Uterus (tissue), 4 donors: ENCODE results near the gene GKN2. TPM values are rescaled to one million over a fixed set of nuclear protein-coding genes. Genes with fewer than 3 reads are reported as not detected.

ENCODE experiments used
- DNase-seq, 2 donors: peaks; one replicate each; pipeline ENCODE4 v3.0.0-alpha.2; 2019 to 2020
- H3K27ac ChIP-seq, 2 donors: fragments of 200-600 bp; sonication (generic); 1 replicate in 1 of 2; 2 replicates in 1 of 2; pipeline ENCODE4 v1.5.1; 2016 to 2018
- H3K27me3 ChIP-seq, 2 donors: fragments of 200-600 bp; sonication (generic); one replicate each; pipeline ENCODE4 v1.5.1; 2018 to 2019; ENCODE audit warnings: control low read depth in 1 of 2
- H3K36me3 ChIP-seq, 2 donors: fragments of 200-600 bp; sonication (generic); one replicate each; pipeline ENCODE4 v1.5.1; 2019; ENCODE audit warnings: control low read depth in 1 of 2
- H3K4me1 ChIP-seq, 2 donors: fragments of 200-600 bp; sonication (generic); one replicate each; pipeline ENCODE4 v1.5.1; 2018 to 2019; ENCODE audit warnings: control low read depth in 1 of 2
- H3K4me3 ChIP-seq, 2 donors: fragments of 200-600 bp; sonication (generic); 1 replicate in 1 of 2; 2 replicates in 1 of 2; pipeline ENCODE4 v1.5.1; 2018 to 2019; ENCODE audit warnings: mild to moderate bottlenecking in 1 of 2
- H3K9me3 ChIP-seq, 2 donors: fragments of 200-600 bp; sonication (generic); one replicate each; pipeline ENCODE4 v1.5.1; 2019; ENCODE audit warnings: control low read depth in 1 of 2
- POLR2A ChIP-seq, 2 donors: fragments of 450-650 bp; IDR thresholded peaks; one replicate each; pipeline ENCODE4 v1.6.1; 2016; ENCODE audit warnings: antibody characterized with exemption in 2 of 2, mild to moderate bottlenecking in 1 of 2, moderate library complexity in 1 of 2
- intact Hi-C: fragments of 100-400 bp; cut with DNase I; formaldehyde crosslinking; loops from one replicate; pipeline ENCODE4 v1.15.1; 2023; ENCODE audit warnings: low total_unique reads
- total RNA-seq, 4 donors: library from RNA; depleted of rRNA in 3 of 4; stranded (reverse); fragments of >200 nt in 3 of 4; gene quantifications; one replicate each; pipeline versions ENCODE4 v1.1.0 to v1.2.4, GENCODE V29; 2014 to 2023
- TF ChIP-seq, protein P1 (sequence below), 4 experiments: fragments of 200-600 bp in 2 of 4; fragments of 450-650 bp in 2 of 4; sonication (generic) in 2 of 4; IDR thresholded peaks; one replicate each; pipeline ENCODE4 v1.5.1; 2016 to 2019; ENCODE audit warnings: antibody characterized with exemption in 4 of 4, mild to moderate bottlenecking in 2 of 4, moderate library complexity in 1 of 4
- donor health status: DM: yes; HTN: yes; CAD: no.

Gene GKN2
- total RNA-seq, 4 donors from 2014 or later, result not detected

DNA sequence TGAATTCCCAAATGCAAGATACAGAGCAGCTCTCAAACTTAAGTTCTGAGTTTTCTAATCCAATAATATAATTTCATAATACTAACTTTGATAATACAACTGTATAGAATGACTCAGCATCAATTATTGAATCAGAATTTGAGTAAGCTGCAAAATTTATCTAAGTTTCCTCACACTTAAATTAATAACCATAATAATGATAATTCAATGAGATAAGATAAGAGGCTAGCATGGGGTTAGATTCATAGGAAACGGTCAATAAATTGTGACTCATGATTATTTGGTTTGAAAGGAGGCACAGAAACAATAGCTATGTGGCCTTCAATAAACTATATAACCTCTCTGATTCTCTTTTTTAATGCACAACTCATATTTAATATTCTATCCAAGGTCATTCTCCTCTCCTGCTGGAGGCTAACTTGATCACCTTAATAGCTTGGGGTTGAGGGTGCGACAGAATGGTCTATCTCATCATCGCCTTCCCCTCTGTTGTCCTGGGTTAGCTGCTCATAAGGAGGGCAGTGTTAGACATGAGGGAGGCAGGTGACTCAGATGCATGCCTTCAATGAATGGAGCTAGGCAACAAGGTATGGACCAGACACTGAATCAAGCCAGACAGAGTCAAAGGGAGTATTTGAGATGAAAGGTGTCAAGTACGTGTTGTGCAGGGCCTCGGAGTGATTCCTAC lies 45.3 kb downstream of the GKN2 start:
- no peak overlapping the region for H3K27ac ChIP-seq
- no peak for DNase-seq
- H3K4me3 ChIP-seq, result no peak overlapping the region
- no peaks in the 10 kb centered on the region for H3K9me3 ChIP-seq
- no peaks in the 10 kb centered on the region for H3K27me3 ChIP-seq
- H3K36me3 ChIP-seq, result no peaks in the 10 kb centered on the region
- H3K4me1 ChIP-seq, result no peaks in the 10 kb centered on the region
- TF ChIP-seq POLR2A (IDR thresholded peaks at IDR 0.05), result no peak
- TF ChIP-seq, protein P1, sequence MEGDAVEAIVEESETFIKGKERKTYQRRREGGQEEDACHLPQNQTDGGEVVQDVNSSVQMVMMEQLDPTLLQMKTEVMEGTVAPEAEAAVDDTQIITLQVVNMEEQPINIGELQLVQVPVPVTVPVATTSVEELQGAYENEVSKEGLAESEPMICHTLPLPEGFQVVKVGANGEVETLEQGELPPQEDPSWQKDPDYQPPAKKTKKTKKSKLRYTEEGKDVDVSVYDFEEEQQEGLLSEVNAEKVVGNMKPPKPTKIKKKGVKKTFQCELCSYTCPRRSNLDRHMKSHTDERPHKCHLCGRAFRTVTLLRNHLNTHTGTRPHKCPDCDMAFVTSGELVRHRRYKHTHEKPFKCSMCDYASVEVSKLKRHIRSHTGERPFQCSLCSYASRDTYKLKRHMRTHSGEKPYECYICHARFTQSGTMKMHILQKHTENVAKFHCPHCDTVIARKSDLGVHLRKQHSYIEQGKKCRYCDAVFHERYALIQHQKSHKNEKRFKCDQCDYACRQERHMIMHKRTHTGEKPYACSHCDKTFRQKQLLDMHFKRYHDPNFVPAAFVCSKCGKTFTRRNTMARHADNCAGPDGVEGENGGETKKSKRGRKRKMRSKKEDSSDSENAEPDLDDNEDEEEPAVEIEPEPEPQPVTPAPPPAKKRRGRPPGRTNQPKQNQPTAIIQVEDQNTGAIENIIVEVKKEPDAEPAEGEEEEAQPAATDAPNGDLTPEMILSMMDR (IDR thresholded peaks at IDR 0.05), result no peak
- intact Hi-C loops, result no loop called here

DNA sequence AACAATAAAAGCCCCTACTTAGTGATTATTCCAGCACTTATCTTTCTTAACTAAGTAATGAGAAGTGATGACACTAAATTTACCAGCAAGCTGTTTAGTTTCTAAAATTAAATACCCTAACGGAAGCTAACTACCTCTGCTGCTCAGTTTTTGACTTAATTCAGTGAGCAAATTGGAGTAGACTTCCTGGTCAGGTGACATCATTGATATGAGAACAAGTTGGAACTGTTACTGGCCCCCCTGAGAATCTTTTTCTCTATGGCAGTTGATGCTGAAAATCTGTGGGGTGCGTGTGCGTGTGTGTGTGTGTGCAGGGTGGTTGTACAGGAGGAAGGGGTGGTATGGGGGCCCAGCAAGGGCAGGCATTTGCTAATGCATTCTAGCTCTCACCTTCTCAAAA lies 46.0 kb downstream of the GKN2 start:
- H3K4me1 ChIP-seq, result no peaks in the 10 kb centered on the region
- H3K27me3 ChIP-seq, result no peaks in the 10 kb centered on the region
- TF ChIP-seq POLR2A (IDR thresholded peaks at IDR 0.05), result no peak
- TF ChIP-seq, protein P1 (IDR thresholded peaks at IDR 0.05), result no peak
- no peak overlapping the region for H3K27ac ChIP-seq
- no peaks in the 10 kb centered on the region for H3K36me3 ChIP-seq
- DNase-seq, result no peak
- no peak overlapping the region for H3K4me3 ChIP-seq
- intact Hi-C loops, result no loop called here
- H3K9me3 ChIP-seq, result no peaks in the 10 kb centered on the region

DNA sequence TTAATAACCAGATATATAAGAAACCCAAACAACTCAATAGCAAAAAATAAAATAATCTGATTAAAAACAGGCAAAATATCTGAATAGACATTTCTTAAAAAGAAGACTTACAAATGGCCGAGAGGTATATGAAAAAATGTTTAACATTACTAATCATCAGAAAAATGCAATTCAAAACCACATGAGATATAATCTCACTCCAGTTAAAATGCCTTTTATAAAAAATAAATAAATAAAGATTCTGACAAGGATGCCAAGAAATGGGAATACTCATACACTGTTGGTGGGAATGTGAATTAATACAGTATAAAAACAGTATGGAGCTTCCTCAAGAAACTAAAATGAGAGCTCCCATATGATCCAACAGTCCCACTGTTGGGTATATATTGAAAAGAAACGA lies 47.6 kb downstream of the GKN2 start:
- no peaks in the 10 kb centered on the region for H3K27me3 ChIP-seq
- no peak overlapping the region for H3K27ac ChIP-seq
- H3K4me1 ChIP-seq, result no peaks in the 10 kb centered on the region
- H3K9me3 ChIP-seq, result no peaks in the 10 kb centered on the region
- no peaks in the 10 kb centered on the region for H3K36me3 ChIP-seq
- no peak for DNase-seq
- no peak for TF ChIP-seq POLR2A (IDR thresholded peaks at IDR 0.05)
- TF ChIP-seq, protein P1 (IDR thresholded peaks at IDR 0.05), result no peak
- no peak overlapping the region for H3K4me3 ChIP-seq
- intact Hi-C loops, result no loop called here

DNA sequence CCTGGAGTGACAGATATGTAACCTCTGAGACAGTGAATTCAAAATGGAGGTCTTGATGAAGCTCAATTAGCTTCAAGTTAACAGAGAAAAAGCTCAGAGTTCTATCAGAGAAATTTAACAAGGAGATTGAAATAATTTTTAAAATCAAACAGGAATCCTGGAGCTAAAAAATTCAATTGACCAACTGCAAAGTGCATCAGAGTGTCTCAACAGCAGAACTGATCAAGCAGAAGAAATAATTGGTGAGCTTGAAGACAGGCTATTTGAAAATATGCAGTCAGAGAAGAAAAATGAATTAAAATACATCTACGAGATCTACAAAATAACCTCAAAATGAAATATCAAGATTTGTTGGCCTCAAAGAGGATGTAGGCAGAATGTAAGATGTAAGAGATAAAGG lies 51.1 kb downstream of the GKN2 start:
- Histone ChIP-seq H3K27me3 (no peaks in the 10 kb centered on the region), H3K27ac (no peak overlapping the region), H3K4me1 (no peaks in the 10 kb centered on the region), H3K4me3 (no peak overlapping the region), H3K36me3 (no peaks in the 10 kb centered on the region), H3K9me3 (no peaks in the 10 kb centered on the region)
- no peak for DNase-seq
- intact Hi-C loops, result no loop called here
- TF ChIP-seq POLR2A (IDR thresholded peaks at IDR 0.05), result no peak
- TF ChIP-seq, protein P1 (IDR thresholded peaks at IDR 0.05), result no peak

DNA sequence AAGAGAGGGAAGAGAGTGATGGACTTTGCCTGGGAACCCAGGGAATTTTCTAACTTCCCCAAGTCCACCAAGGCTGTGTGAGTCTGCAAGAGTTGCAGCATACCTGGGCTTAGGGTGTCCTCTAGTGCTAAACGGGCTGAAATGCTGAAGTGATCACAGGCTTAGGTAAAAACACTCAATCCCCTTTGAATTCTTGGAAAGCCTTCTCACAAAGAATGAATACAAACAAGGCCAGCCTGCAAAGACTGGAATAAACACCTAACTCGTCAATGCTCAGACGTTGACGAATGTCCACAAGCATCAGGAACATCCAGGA lies 51.5 kb downstream of the GKN2 start:
- intact Hi-C loops, result no loop called here
- H3K9me3 ChIP-seq, result no peaks in the 10 kb centered on the region

More for the DNA sequence above, 51.5 kb downstream of the GKN2 start:
- Histone ChIP-seq H3K27me3 (no peaks in the 10 kb centered on the region), H3K4me1 (no peaks in the 10 kb centered on the region), H3K36me3 (no peaks in the 10 kb centered on the region), H3K4me3 (no peak overlapping the region), H3K27ac (no peak overlapping the region)
- no peak for DNase-seq
- no peak for TF ChIP-seq POLR2A (IDR thresholded peaks at IDR 0.05)
